ENCODE data around the gene PDLIM5. TPM values are rescaled to one million over a fixed set of nuclear protein-coding genes. Genes with fewer than 3 reads are reported as not detected.
"Not testable (repeated sequence)": the region's sequence is repeated elsewhere in the genome, so short reads cannot be mapped to it uniquely, and the experiment has no call there.

Gene PDLIM5
- total RNA-seq, 1 donor from 2014 or later, result 71.0 TPM

DNA sequence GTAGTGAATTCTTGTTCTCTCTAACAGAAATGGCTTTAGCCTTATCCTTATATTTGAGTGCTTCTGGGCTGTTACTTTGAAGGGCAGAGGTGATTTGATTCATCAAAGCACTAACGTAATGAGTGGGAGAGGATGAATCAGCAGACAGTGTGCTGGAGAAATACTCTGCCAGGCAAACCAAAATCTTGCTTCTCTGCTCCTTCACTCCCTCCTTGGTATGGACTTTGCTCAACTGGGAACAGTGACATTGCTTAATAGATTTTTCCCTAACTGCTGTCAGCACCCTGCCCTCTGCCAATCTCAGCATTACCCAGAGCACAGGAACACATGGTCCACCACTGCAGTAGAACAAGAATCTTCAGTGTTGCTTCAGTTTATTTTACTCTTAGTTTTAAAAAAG is 56.0 kb downstream of the PDLIM5 start:
- H3K27me3 Mint-ChIP-seq (ENCODE audit: low read depth), result no peaks in the 10 kb centered on the region
- H3K9me3 Mint-ChIP-seq, result peaks cover 5% of the 10 kb centered on the region
- peaks cover 14% of the 10 kb centered on the region for H3K36me3 Mint-ChIP-seq (ENCODE audit: low read depth)
- TF ChIP-seq CTCF (conservative IDR thresholded peaks at IDR 0.05), result no peak
- peaks cover 12% of the 10 kb centered on the region for H3K4me1 Mint-ChIP-seq
- H3K27ac Mint-ChIP-seq (ENCODE audit: unreplicated experiment), result no peak overlapping the region
- no peak for DNase-seq (ENCODE audit: low read depth, low spot score)
- H3K4me3 Mint-ChIP-seq, result no peak overlapping the region

GRCh38 chr4:94508296-94508695 is 56.6 kb downstream of the PDLIM5 start:
- no peak for DNase-seq (ENCODE audit: low read depth, low spot score)
- no peaks in the 10 kb centered on the region for H3K27me3 Mint-ChIP-seq (ENCODE audit: low read depth)
- no peak overlapping the region for H3K27ac Mint-ChIP-seq (ENCODE audit: unreplicated experiment)
- peaks cover 12% of the 10 kb centered on the region for H3K4me1 Mint-ChIP-seq
- no peak for TF ChIP-seq CTCF (conservative IDR thresholded peaks at IDR 0.05)
- no peak overlapping the region for H3K4me3 Mint-ChIP-seq
- H3K36me3 Mint-ChIP-seq (ENCODE audit: low read depth), result peaks cover 20% of the 10 kb centered on the region
- H3K9me3 Mint-ChIP-seq, result peaks cover 9% of the 10 kb centered on the region

DNA sequence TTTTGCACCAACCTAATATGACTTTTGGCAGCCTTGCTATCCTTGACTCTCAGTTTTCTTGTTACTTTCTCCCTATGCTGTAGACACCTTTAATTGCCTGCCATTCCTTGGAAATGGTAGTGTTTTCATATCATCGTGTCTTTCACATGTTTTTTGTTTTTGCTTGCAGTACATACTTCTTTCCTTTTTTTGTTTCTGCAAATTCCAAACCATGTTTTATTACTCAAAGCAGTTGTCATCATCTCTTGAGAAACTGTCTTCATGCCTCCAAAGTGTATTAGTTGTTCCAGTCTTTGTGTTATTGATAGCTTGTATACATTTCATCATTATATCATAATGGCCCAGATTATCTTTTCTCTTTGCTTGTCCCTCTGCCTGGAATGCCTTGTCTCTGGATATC is 57.1 kb downstream of the PDLIM5 start:
- no peak overlapping the region for H3K4me3 Mint-ChIP-seq
- peaks cover 25% of the 10 kb centered on the region for H3K36me3 Mint-ChIP-seq (ENCODE audit: low read depth)
- H3K4me1 Mint-ChIP-seq, result peaks cover 12% of the 10 kb centered on the region
- TF ChIP-seq CTCF (conservative IDR thresholded peaks at IDR 0.05), result no peak
- no peak for DNase-seq (ENCODE audit: low read depth, low spot score)
- H3K27me3 Mint-ChIP-seq (ENCODE audit: low read depth), result no peaks in the 10 kb centered on the region
- H3K9me3 Mint-ChIP-seq, result peaks cover 12% of the 10 kb centered on the region
- H3K27ac Mint-ChIP-seq (ENCODE audit: unreplicated experiment), result no peak overlapping the region

DNA sequence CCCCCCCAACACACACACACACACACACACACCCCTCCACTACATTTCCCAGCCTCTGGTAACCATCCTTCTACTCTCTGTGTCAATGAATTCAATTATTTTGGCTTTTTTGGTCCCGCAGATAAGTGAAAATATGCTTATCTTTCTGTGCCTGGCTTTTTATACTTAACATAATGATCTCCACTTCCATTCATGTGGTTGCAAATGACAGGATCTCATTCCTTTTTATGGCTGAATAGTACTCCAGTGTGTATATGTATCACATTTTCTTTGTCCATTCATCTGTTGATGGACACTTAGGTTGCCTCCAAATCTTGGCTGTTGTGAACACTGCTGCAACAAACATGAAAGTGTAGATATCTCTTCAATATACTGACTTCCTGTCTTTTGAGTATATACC is 59.8 kb downstream of the PDLIM5 start:
- Mint-ChIP-seq H3K4me3 (no peak overlapping the region), H3K36me3 (ENCODE audit: low read depth) (peaks cover 22% of the 10 kb centered on the region), H3K27me3 (ENCODE audit: low read depth) (no peaks in the 10 kb centered on the region), H3K27ac (ENCODE audit: unreplicated experiment) (no peak overlapping the region), H3K9me3 (peaks cover 12% of the 10 kb centered on the region), H3K4me1 (peaks cover 12% of the 10 kb centered on the region)
- no peak for TF ChIP-seq CTCF (conservative IDR thresholded peaks at IDR 0.05)
- no peak for DNase-seq (ENCODE audit: low read depth, low spot score)

DNA sequence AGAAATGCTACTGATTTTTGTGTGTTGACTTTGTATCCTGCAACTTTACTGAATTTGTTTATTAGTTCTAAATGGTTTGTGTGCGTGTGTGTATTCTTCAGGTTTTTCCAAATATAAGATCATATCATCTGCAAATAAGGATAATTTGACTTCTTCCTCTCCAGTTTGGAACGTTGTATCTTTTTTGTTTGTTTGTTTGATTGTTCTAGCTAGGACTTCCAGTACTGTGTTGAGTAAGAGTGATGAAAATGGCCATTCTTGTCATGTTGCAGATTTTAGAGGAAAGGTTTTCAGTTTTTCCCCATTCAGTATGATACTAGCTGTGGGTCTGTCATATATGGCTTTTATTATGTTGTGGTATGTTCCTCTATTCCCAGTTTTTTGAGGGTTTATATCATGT is 61.8 kb downstream of the PDLIM5 start:
- Mint-ChIP-seq H3K9me3 (peaks cover 12% of the 10 kb centered on the region), H3K36me3 (ENCODE audit: low read depth) (peaks cover 22% of the 10 kb centered on the region)
- H3K4me1 Mint-ChIP-seq; H3K27ac Mint-ChIP-seq (ENCODE audit: unreplicated experiment); DNase-seq (ENCODE audit: low read depth, low spot score); H3K4me3 Mint-ChIP-seq; H3K27me3 Mint-ChIP-seq (ENCODE audit: low read depth): not testable (repeated sequence)

- H3K9me3 Mint-ChIP-seq, result peaks cover 12% of the 10 kb centered on the region
- no peak overlapping the region for H3K4me3 Mint-ChIP-seq
- no peak for TF ChIP-seq CTCF (conservative IDR thresholded peaks at IDR 0.05)
- no peak overlapping the region for H3K27ac Mint-ChIP-seq (ENCODE audit: unreplicated experiment)
- peaks cover 9% of the 10 kb centered on the region for H3K4me1 Mint-ChIP-seq
- peaks cover 17% of the 10 kb centered on the region for H3K36me3 Mint-ChIP-seq (ENCODE audit: low read depth)
- no peaks in the 10 kb centered on the region for H3K27me3 Mint-ChIP-seq (ENCODE audit: low read depth)
- no peak for DNase-seq (ENCODE audit: low read depth, low spot score)
Measured at GRCh38 chr4:94515365-94515764, 63.6 kb downstream of the PDLIM5 start.

All from neural crest cell (in vitro differentiated cells).